Aorta (tissue), 5 donors: ENCODE results near the gene ABI1. TPM values are rescaled to one million over a fixed set of nuclear protein-coding genes. Genes with fewer than 3 reads are reported as not detected.
"Not testable (repeated sequence)": the region's sequence is repeated elsewhere in the genome, so short reads cannot be mapped to it uniquely, and the experiment has no call there.

ENCODE experiments used
- ATAC-seq: fragments of 200-7000 bp; cut with Tn5 transposase; one replicate; pipeline ENCODE4 v1.9.1; 2022; ENCODE audit warnings: moderate library complexity; ENCODE audit not compliant: low FRiP score
- DNase-seq, 2 donors: peaks; one replicate each; pipeline ENCODE4 v3.0.0-alpha.2; 2020
- H3K27ac ChIP-seq, 2 donors: one replicate each; pipeline ENCODE4 v1.5.1; 2013; ENCODE audit warnings: low read length in 2 of 2, mild to moderate bottlenecking in 2 of 2, moderate library complexity in 2 of 2, control low read depth in 1 of 2, inconsistent platforms in 1 of 2, low read depth in 1 of 2
- H3K27me3 ChIP-seq, 2 donors: one replicate each; pipeline ENCODE4 v1.6.1; 2013; ENCODE audit warnings: control low read depth in 1 of 2, low read length in 1 of 2, mild to moderate bottlenecking in 1 of 2, moderate library complexity in 1 of 2; ENCODE audit not compliant: insufficient read depth in 2 of 2, control insufficient read depth in 1 of 2
- H3K36me3 ChIP-seq, 2 donors: one replicate each; pipeline ENCODE4 v1.6.1; 2013; ENCODE audit warnings: control low read depth in 1 of 2, low read length in 1 of 2, mild to moderate bottlenecking in 1 of 2; ENCODE audit not compliant: insufficient read depth in 2 of 2, control insufficient read depth in 1 of 2
- H3K4me1 ChIP-seq, 2 donors: one replicate each; pipeline ENCODE4 v1.6.1; 2013; ENCODE audit warnings: low read length in 2 of 2, control low read depth in 1 of 2, mild to moderate bottlenecking in 1 of 2, moderate library complexity in 1 of 2; ENCODE audit not compliant: insufficient read depth in 2 of 2, control insufficient read depth in 1 of 2
- H3K4me3 ChIP-seq, 2 donors: one replicate each; pipeline ENCODE4 v1.5.1; 2013; ENCODE audit warnings: low read length in 2 of 2, control low read depth in 1 of 2, mild to moderate bottlenecking in 1 of 2
- H3K9me3 ChIP-seq: one replicate; pipeline ENCODE4 v1.6.1; 2013; ENCODE audit warnings: mild to moderate bottlenecking, low read length; ENCODE audit not compliant: control insufficient read depth
- WGBS, 2 donors: extraction: QIAGEN DNeasy Blood & Tissue Kit; methylation state at CpG; one replicate each; pipeline ENCODE4 v1.1.7; 2013; 5-methylcytosine and 5-hydroxymethylcytosine counted together
- intact Hi-C, 2 donors: fragments of 100-400 bp; cut with DNase I; formaldehyde crosslinking; loops; one replicate each; pipeline versions ENCODE4 v1.14.2 to v1.15.0; 2022
- polyA plus RNA-seq, 2 donors: library from polyadenylated mRNA; stranded (reverse); fragments of 200-250 nt; gene quantifications; one replicate each; pipeline ENCODE4 v1.2.3, GENCODE V29; 2013
- total RNA-seq, 2 donors: library from RNA; stranded (reverse); fragmentation: NEBNext Ultra II Directional; extraction: Animal tissue kit (Norgen Biotek cat#: 25700); gene quantifications; one replicate each; pipeline ENCODE4 v1.2.1, GENCODE V29; 2021
- donor health status: healthy with polysubstance abuse.
- donor health status: Bipolar disorder and iron deficiency.
- donor health status: DM: no; HTN: no; CAD: no.
- donor health status: DM: no; HTN: no; CAD: no.
- donor health status: DM: yes; HTN: yes; CAD: no.

The ABI1 gene
- total and polyA plus RNA-seq, 4 donors: 20.8 to 60.3 (median 40.9) TPM

DNA sequence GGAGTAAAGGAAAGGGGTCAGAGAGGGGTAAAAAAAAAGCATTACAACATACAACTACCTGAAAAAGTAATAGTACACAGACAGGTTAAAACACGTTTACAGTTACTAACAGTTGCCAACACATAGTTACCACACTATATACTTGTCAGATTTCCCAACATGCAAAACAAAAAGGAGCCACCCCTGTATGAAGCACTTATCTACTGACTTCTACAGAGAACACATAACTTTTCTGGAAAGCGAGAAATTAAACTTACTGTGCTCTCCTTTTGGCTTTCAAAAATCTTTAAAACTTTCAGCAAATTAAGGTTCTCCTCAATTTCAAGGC lies 2.1 kb downstream of the ABI1 start:
- DNase-seq: no peak
- H3K4me1 ChIP-seq: peaks cover 2 to 3% of the 10 kb centered on the region in 2 donors

GRCh38 chr10:26857991-26858706 lies 2.6 kb downstream of the ABI1 start:
- Histone ChIP-seq H3K36me3 (no peaks in the 10 kb centered on the region), H3K4me3 (peak overlapping the region in 1 of 2 donors; percentile 31), H3K27ac (no peak overlapping the region), H3K4me1 (peaks cover 2 to 3% of the 10 kb centered on the region in 2 donors), H3K27me3 (no peaks in the 10 kb centered on the region), H3K9me3 (no peaks in the 10 kb centered on the region)
- ATAC-seq (no peak), DNase-seq (no peak)
- intact Hi-C loops: loop anchor here in 1 of 2 donors (10.0 kb wide), 1 partner anchor 73 kb away; no protein-coding TSS in a partner anchor
- 30% methylated on average over 7 of the region's 7 CpGs for WGBS, 2 donors

More for the DNA sequence above, 2.1 kb downstream of the ABI1 start:
- Histone ChIP-seq H3K4me3 (peak overlapping the region in 1 of 2 donors; percentile 31), H3K36me3 (no peaks in the 10 kb centered on the region), H3K27ac (no peak overlapping the region), H3K9me3 (no peaks in the 10 kb centered on the region), H3K27me3 (no peaks in the 10 kb centered on the region)
- intact Hi-C loops: loop anchor here in 1 of 2 donors (10.0 kb wide), 1 partner anchor 74 kb away; no protein-coding TSS in a partner anchor
- ATAC-seq: no peak
- WGBS, 2 donors: 13 to 17% methylated on average over 2 of the region's 2 CpGs

DNA sequence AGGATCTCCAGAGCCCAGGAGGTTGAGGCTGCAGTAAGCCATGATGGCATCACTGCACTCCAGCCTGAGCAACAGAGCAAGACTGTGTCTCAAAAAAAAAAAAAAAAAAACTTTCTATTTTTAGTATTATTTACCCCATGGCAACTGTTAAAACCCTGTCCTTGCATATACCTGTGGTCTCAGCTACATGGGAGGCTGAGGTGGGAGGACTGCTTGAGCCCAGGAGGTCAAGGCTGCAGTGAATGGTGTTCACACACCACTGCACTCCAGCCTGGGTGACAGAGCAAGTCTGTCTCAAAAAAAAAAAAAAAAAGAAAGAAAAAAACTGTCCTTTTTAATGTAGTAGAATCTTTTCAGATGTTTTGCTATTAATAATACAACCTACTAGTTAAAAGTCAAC lies 3.2 kb downstream of the ABI1 start:
- H3K36me3 ChIP-seq, H3K27me3 ChIP-seq, DNase-seq, H3K9me3 ChIP-seq, H3K27ac ChIP-seq, ATAC-seq, H3K4me3 ChIP-seq, H3K4me1 ChIP-seq: not testable (repeated sequence)
- intact Hi-C loops: loop anchor here in 1 of 2 donors (10.0 kb wide), 1 partner anchor 73 kb away; no protein-coding TSS in a partner anchor

GRCh38 chr10:26855186-26855585 lies 5.6 kb downstream of the ABI1 start:
- Histone ChIP-seq H3K27me3 (no peaks in the 10 kb centered on the region), H3K9me3 (no peaks in the 10 kb centered on the region), H3K27ac (no peak overlapping the region), H3K4me3 (no peak overlapping the region), H3K36me3 (no peaks in the 10 kb centered on the region), H3K4me1 (peaks cover 2 to 3% of the 10 kb centered on the region in 2 donors)
- intact Hi-C loops: loop anchor here in 1 of 2 donors (10.0 kb wide), 1 partner anchor 70 kb away; no protein-coding TSS in a partner anchor
- DNase-seq (no peak), ATAC-seq (no peak)
- WGBS, 2 donors: 67 to 68% methylated on average over 3 of the region's 3 CpGs

DNA sequence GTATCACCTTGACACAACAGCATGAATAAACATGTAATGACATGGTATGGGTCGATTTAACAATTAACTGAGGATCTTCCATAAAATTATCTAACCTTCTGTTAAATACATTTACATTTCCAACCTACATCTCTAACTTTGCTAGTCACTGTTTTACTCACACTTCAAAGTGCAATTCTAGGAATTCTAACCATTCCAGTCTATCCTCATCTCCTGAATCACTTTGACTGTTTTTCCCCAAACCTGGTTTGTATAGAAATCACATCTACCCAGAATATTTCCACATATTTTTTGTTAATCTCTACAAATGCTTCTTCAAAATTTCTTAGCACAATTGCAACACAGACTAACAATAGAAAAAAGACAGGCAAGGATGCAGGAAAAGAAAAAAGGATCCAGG lies 6.2 kb downstream of the ABI1 start:
- Histone ChIP-seq H3K36me3 (no peaks in the 10 kb centered on the region), H3K27me3 (no peaks in the 10 kb centered on the region), H3K27ac (no peak overlapping the region), H3K4me3 (no peak overlapping the region), H3K9me3 (no peaks in the 10 kb centered on the region), H3K4me1 (peaks cover 2 to 3% of the 10 kb centered on the region in 2 donors)
- no peak for DNase-seq
- WGBS, 2 donors: 76 to 80% methylated on average over 1 of the region's 1 CpG
- no peak for ATAC-seq
- intact Hi-C loops: loop anchor here in 1 of 2 donors (10.0 kb wide), 1 partner anchor 70 kb away; no protein-coding TSS in a partner anchor

- Histone ChIP-seq H3K27ac (no peak overlapping the region), H3K4me1 (peaks cover 0 to 5% of the 10 kb centered on the region in 2 donors), H3K36me3 (peaks cover 0 to 4% of the 10 kb centered on the region in 2 donors), H3K9me3 (no peaks in the 10 kb centered on the region), H3K4me3 (no peak overlapping the region), H3K27me3 (no peaks in the 10 kb centered on the region)
- 85 to 89% methylated on average over 5 of the region's 5 CpGs for WGBS, 2 donors
- intact Hi-C loops: no loop called here
- ATAC-seq: no peak
- no peak for DNase-seq
Observed at GRCh38 chr10:26844396-26844975, 16.3 kb downstream of the ABI1 start.

DNA sequence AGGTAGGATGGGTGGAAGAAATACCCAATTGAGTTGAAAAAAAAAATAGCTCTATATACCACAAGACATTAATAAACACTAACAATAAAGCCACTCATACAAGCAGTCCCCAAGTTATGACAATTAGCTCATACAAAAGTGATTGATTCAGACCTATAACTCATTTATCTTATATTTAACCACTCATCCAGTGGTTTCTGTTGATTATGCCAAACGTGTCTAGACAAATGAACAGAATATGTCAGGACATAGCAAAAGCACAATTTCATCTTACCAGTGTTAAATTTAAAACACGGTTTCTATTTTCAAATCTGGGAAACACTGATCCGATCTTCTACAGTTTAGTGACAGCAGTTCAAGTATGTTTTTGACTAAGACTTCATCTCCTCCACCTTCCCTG lies 17.0 kb downstream of the ABI1 start:
- intact Hi-C loops: no loop called here
- Histone ChIP-seq H3K4me1 (peaks cover 0 to 5% of the 10 kb centered on the region in 2 donors), H3K27me3 (no peaks in the 10 kb centered on the region), H3K27ac (no peak overlapping the region), H3K4me3 (no peak overlapping the region), H3K9me3 (no peaks in the 10 kb centered on the region), H3K36me3 (peaks cover 0 to 4% of the 10 kb centered on the region in 2 donors)
- ATAC-seq: no peak
- 34 to 48% methylated on average over 3 of the region's 3 CpGs for WGBS, 2 donors
- no peak for DNase-seq

GRCh38 chr10:26841733-26842317 lies 18.9 kb downstream of the ABI1 start:
- Histone ChIP-seq H3K36me3 (peaks cover 0 to 4% of the 10 kb centered on the region in 2 donors), H3K9me3 (no peaks in the 10 kb centered on the region), H3K4me3 (no peak overlapping the region), H3K27ac (no peak overlapping the region), H3K27me3 (no peaks in the 10 kb centered on the region), H3K4me1 (peaks cover 0 to 5% of the 10 kb centered on the region in 2 donors)
- ATAC-seq (no peak), DNase-seq (no peak)
- WGBS, 2 donors: 94 to 95% methylated on average over 3 of the region's 3 CpGs
- intact Hi-C loops: no loop called here
